Activated B cell treated with CpG ODN at 0.5 μM for 24 hours (primary cell): ENCODE measurements around the gene FRAT1. TPM values are rescaled to one million over a fixed set of nuclear protein-coding genes. Genes with fewer than 3 reads are reported as not detected.

Experiments
- ATAC-seq: fragments of 200-7000 bp; cut with Tn5 transposase; one replicate; pipeline ENCODE4 v1.10.0; 2021; ENCODE audit warnings: low read depth, mild to moderate bottlenecking, moderate library complexity
- CTCF ChIA-PET: fragments of 350-600 bp; sonication (Branson Sonifier 250); formaldehyde crosslinking; loops from one replicate; lab custom pipeline; 2021; ENCODE audit warnings: antibody characterized with exemption; lab: Charles Lee
- POLR2A ChIA-PET: fragments of 350-600 bp; sonication (Branson Sonifier 250); formaldehyde crosslinking; loops from one replicate; lab custom pipeline; 2021; ENCODE audit warnings: antibody characterized with exemption; lab: Charles Lee
- DNase-seq: peaks from one replicate; pipeline ENCODE4 v3.0.0; 2022
- H3K27ac Mint-ChIP-seq: one replicate; pipeline ENCODE4 v1.8.0; 2020; ENCODE audit warnings: mixed read lengths
- H3K27me3 Mint-ChIP-seq: one replicate; pipeline ENCODE4 v1.8.0; 2021; ENCODE audit warnings: mixed read lengths
- H3K36me3 Mint-ChIP-seq: one replicate; pipeline ENCODE4 v1.8.0; 2021; ENCODE audit warnings: low read depth, mixed read lengths
- H3K4me1 Mint-ChIP-seq: one replicate; pipeline ENCODE4 v1.8.0; 2021; ENCODE audit warnings: mixed read lengths
- H3K4me3 Mint-ChIP-seq: one replicate; pipeline ENCODE4 v1.8.0; 2020; ENCODE audit warnings: mild to moderate bottlenecking, mixed read lengths
- H3K9me3 Mint-ChIP-seq: one replicate; pipeline ENCODE4 v1.8.0; 2020; ENCODE audit warnings: mixed read lengths
- intact Hi-C: fragments of 100-400 bp; cut with micrococcal nuclease; formaldehyde crosslinking; loops from one replicate; pipeline ENCODE4 v1.15.1; 2024
- total RNA-seq: library from RNA; stranded (reverse); gene quantifications from 2 replicates; pipeline ENCODE4 v1.2.3, GENCODE V29; 2022
- TF ChIP-seq, protein P1 (sequence below): fragments of 200-600 bp; IDR thresholded peaks from one replicate; pipeline ENCODE4 v1.8.0; 2022; ENCODE audit warnings: antibody characterized with exemption, mild to moderate bottlenecking

The FRAT1 gene, protein sequence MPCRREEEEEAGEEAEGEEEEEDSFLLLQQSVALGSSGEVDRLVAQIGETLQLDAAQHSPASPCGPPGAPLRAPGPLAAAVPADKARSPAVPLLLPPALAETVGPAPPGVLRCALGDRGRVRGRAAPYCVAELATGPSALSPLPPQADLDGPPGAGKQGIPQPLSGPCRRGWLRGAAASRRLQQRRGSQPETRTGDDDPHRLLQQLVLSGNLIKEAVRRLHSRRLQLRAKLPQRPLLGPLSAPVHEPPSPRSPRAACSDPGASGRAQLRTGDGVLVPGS
- 6.9 TPM in 2 replicates for total RNA-seq

GRCh38 chr10:97318772-97319651, at the start of gene FRAT1:
Gene FRAT1, plus strand, starts transcription at chr10:97319271. Its CDS starts 183 bp downstream, at chr10:97319454.
- peak; percentile 91 for DNase-seq
- no peaks in the 10 kb centered on the region for H3K36me3 Mint-ChIP-seq
- intact Hi-C loops, result loop anchor here (1.0 to 5.0 kb wide), 3 partner anchors 27 to 82 kb away; partner anchors contain the start of genes ARHGAP19 and RRP12
- peak; percentile 66 for ATAC-seq
- POLR2A ChIA-PET, result interaction anchor here (0.6 to 2.2 kb wide), 11 partner anchors 9 to 1229 kb away, joined by 3 to 41 read pairs (median 4); partner anchors contain the start of genes FRAT2 and RRP12
- H3K27me3 Mint-ChIP-seq, result no peaks in the 10 kb centered on the region
- peak within 1 kb of the TSS; percentile 100 for H3K27ac Mint-ChIP-seq
- TF ChIP-seq, protein P1, sequence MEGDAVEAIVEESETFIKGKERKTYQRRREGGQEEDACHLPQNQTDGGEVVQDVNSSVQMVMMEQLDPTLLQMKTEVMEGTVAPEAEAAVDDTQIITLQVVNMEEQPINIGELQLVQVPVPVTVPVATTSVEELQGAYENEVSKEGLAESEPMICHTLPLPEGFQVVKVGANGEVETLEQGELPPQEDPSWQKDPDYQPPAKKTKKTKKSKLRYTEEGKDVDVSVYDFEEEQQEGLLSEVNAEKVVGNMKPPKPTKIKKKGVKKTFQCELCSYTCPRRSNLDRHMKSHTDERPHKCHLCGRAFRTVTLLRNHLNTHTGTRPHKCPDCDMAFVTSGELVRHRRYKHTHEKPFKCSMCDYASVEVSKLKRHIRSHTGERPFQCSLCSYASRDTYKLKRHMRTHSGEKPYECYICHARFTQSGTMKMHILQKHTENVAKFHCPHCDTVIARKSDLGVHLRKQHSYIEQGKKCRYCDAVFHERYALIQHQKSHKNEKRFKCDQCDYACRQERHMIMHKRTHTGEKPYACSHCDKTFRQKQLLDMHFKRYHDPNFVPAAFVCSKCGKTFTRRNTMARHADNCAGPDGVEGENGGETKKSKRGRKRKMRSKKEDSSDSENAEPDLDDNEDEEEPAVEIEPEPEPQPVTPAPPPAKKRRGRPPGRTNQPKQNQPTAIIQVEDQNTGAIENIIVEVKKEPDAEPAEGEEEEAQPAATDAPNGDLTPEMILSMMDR, result no peak
- no peaks in the 10 kb centered on the region for H3K9me3 Mint-ChIP-seq
- peak within 1 kb of the TSS; percentile 92 for H3K4me3 Mint-ChIP-seq
- H3K4me1 Mint-ChIP-seq, result peaks cover 30% of the 10 kb centered on the region
- CTCF ChIA-PET, result interaction anchor here (1.1 to 2.6 kb wide), 4 partner anchors 14 to 82 kb away, joined by 3 to 9 read pairs (median 6); partner anchors contain the start of genes FRAT2 and RRP12

DNA sequence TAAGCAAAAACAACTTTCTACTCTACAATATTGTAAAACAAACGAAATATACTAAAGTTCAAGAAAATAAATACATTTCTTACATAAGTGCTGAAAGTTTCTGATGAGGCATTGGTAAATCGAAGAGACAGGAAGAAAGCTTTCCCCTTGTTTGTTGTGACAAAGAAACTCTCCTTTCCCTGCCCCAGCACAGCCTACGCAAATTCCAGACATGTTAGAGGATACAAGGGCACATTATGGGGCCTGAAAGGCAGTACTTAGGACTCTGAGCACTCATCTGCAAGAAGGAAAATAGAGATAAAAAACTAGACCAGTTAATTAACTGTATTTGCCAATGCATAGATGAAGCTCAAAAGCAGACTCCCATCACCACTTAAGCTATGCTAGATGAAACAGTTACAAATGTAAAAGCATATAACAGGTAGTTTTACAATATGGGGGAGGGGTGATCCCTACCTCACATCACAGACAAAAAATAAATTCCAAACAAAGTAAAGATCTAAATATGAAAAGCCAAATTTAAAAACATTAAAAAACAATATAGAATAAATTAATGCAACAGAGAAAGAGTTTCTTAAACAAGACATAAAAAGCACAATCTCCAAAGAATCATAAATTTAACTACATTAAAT, 48.4 kb upstream of the FRAT1 start:
- DNase-seq (no peak), ATAC-seq (no peak)
- POLR2A ChIA-PET, result no interaction called here
- Mint-ChIP-seq H3K36me3 (peaks cover 24% of the 10 kb centered on the region), H3K27ac (no peak overlapping the region), H3K9me3 (peaks cover 2% of the 10 kb centered on the region), H3K4me3 (no peak overlapping the region), H3K27me3 (no peaks in the 10 kb centered on the region), H3K4me1 (peaks cover 5% of the 10 kb centered on the region)
- CTCF ChIA-PET, result interaction anchor here (0.6 to 1.4 kb wide), 2 partner anchors 8 to 11 kb away, joined by 3 read pairs; no protein-coding TSS in a partner anchor
- intact Hi-C loops, result loop anchor here (10.0 kb wide), 1 partner anchor 284 kb away; no protein-coding TSS in a partner anchor
- TF ChIP-seq, protein P1, result no peak

GRCh38 chr10:97273700-97274099, 45.4 kb upstream of the FRAT1 start:
- intact Hi-C loops, result loop anchor here (10.0 kb wide), 1 partner anchor 281 kb away; no protein-coding TSS in a partner anchor
- Mint-ChIP-seq H3K27me3 (no peaks in the 10 kb centered on the region), H3K4me3 (no peak overlapping the region), H3K27ac (no peak overlapping the region), H3K36me3 (peaks cover 3% of the 10 kb centered on the region), H3K9me3 (no peaks in the 10 kb centered on the region), H3K4me1 (peaks cover 15% of the 10 kb centered on the region)
- ATAC-seq (no peak), DNase-seq (no peak)
- POLR2A ChIA-PET, result interaction anchor here (0.6 kb wide), 1 partner anchor 795 kb away, joined by 3 read pairs; no protein-coding TSS in a partner anchor
- TF ChIP-seq, protein P1, result no peak
- CTCF ChIA-PET, result no interaction called here

GRCh38 chr10:97274828-97275227, 44.2 kb upstream of the FRAT1 start:
- Mint-ChIP-seq H3K36me3 (peaks cover 3% of the 10 kb centered on the region), H3K4me3 (peak overlapping the region; percentile 38), H3K4me1 (peaks cover 17% of the 10 kb centered on the region), H3K9me3 (no peaks in the 10 kb centered on the region), H3K27ac (no peak overlapping the region), H3K27me3 (no peaks in the 10 kb centered on the region)
- intact Hi-C loops, result loop anchor here (5.0 to 10.0 kb wide), 2 partner anchors 42 to 280 kb away; partner anchors contain the start of gene FRAT1
- POLR2A ChIA-PET, result interaction anchor here (0.5 to 0.6 kb wide), 2 partner anchors 14 to 19 kb away, joined by 4 to 16 read pairs; no protein-coding TSS in a partner anchor
- DNase-seq (no peak), ATAC-seq (no peak)
- TF ChIP-seq, protein P1, result no peak
- CTCF ChIA-PET, result interaction anchor here (0.7 to 1.0 kb wide), 3 partner anchors 10 to 161 kb away, joined by 3 read pairs; no protein-coding TSS in a partner anchor
